Common myeloid progenitor, CD34-positive (primary cell): ENCODE measurements around the gene ABCA4.

Experiments used
- CTCF ChIA-PET: fragments of 350-600 bp; sonication (Branson Sonifier 250); formaldehyde crosslinking; loops from one replicate; lab custom pipeline; 2021; ENCODE audit warnings: antibody characterized with exemption; lab: Charles Lee
- POLR2A ChIA-PET: fragments of 350-600 bp; sonication (Branson Sonifier 250); formaldehyde crosslinking; loops from one replicate; lab custom pipeline; 2021; ENCODE audit warnings: antibody characterized with exemption; lab: Charles Lee
- DNase-seq, 3 donors: peaks; one replicate each; pipeline versions ENCODE4 v3.0.0 to v3.0.0-alpha.2; 2013
- H3K27ac ChIP-seq, 2 experiments: 1 replicate in 1 of 2; 2 replicates in 1 of 2; pipeline ENCODE4 v1.7.0; 2013; ENCODE audit warnings: inconsistent platforms in 2 of 2, low read length in 2 of 2, mild to moderate bottlenecking in 2 of 2, low read depth in 1 of 2, moderate library complexity in 1 of 2; ENCODE audit not compliant: severe bottlenecking in 2 of 2, insufficient read depth in 1 of 2, poor library complexity in 1 of 2
- H3K27me3 ChIP-seq, 5 experiments: replicated peaks in 2 of 5; 1 replicate in 3 of 5; 2 replicates in 2 of 5; pipeline versions ENCODE4 v1.6.1 to v1.7.0; 2013; ENCODE audit warnings: low read length in 4 of 5, mild to moderate bottlenecking in 2 of 5, moderate library complexity in 2 of 5, inconsistent platforms in 1 of 5; ENCODE audit not compliant: insufficient read depth in 5 of 5, control insufficient read depth in 4 of 5
- H3K36me3 ChIP-seq, 4 experiments: 1 replicate in 2 of 4; 2 replicates in 2 of 4; pipeline versions ENCODE4 v1.6.1 to v1.7.0; 2013; ENCODE audit warnings: low read length in 3 of 4, control low read depth in 1 of 4, mild to moderate bottlenecking in 1 of 4; ENCODE audit not compliant: control insufficient read depth in 4 of 4, insufficient read depth in 4 of 4
- H3K4me1 ChIP-seq, 4 experiments: 1 replicate in 3 of 4; 2 replicates in 1 of 4; pipeline versions ENCODE4 v1.6.1 to v1.7.1; 2013; ENCODE audit warnings: low read length in 3 of 4, mild to moderate bottlenecking in 3 of 4, control low read depth in 1 of 4, inconsistent platforms in 1 of 4, moderate library complexity in 1 of 4; ENCODE audit not compliant: control insufficient read depth in 4 of 4, insufficient read depth in 4 of 4; ENCODE audit errors: control extremely low read depth in 1 of 4
- H3K4me3 ChIP-seq, 7 experiments: 1 replicate in 4 of 7; 2 replicates in 3 of 7; pipeline versions ENCODE4 v1.5.1 to v1.7.0; 2013; ENCODE audit warnings: mild to moderate bottlenecking in 7 of 7, low read length in 6 of 7, moderate library complexity in 6 of 7, inconsistent platforms in 2 of 7, low read depth in 2 of 7, control low read depth in 1 of 7; ENCODE audit not compliant: insufficient read depth in 4 of 7, control insufficient read depth in 1 of 7; ENCODE audit errors: extremely low read depth in 1 of 7
- H3K9me3 ChIP-seq, 5 experiments: 1 replicate in 4 of 5; 2 replicates in 1 of 5; pipeline versions ENCODE4 v1.6.1 to v1.7.1; 2013; ENCODE audit warnings: low read length in 4 of 5, mild to moderate bottlenecking in 2 of 5, inconsistent platforms in 1 of 5, low read depth in 1 of 5, moderate library complexity in 1 of 5; ENCODE audit not compliant: control insufficient read depth in 4 of 5, insufficient read depth in 2 of 5; ENCODE audit errors: control extremely low read depth in 1 of 5
- WGBS: methylation state at CpG from one replicate; pipeline ENCODE4 v1.1.5; 2013; ENCODE audit not compliant: insufficient coverage; 5-methylcytosine and 5-hydroxymethylcytosine counted together

ABCA4 gene

DNA sequence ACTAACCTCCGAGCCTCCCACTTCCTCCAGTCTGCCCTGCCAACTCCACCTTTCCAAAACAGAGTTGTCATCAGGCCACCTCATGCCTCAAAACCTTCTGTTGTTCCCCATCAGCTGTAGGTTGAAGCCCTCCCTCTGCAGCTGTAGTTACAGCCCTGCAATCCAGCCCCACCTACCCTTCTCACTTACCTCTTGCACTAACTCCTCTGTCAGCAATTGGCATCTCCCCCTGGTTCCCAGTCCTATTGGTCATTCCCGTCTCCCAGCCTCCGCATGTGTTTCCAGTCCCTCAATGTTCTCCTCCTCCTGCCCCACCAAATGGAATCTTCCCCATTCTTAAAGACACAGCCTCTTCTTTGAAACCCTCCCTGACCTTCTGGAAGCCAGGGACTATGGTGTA, 111.6 kb downstream of the ABCA4 start:
- Histone ChIP-seq H3K27me3 (no peaks in the 10 kb centered on the region), H3K4me3 (no peak overlapping the region), H3K27ac (no peak overlapping the region), H3K36me3 (no peaks in the 10 kb centered on the region), H3K9me3 (no peaks in the 10 kb centered on the region), H3K4me1 (no peaks in the 10 kb centered on the region)
- POLR2A ChIA-PET = no interaction called here
- WGBS = 75% methylated on average over 2 of the region's 3 CpGs
- CTCF ChIA-PET = no interaction called here
- no peak for DNase-seq

DNA sequence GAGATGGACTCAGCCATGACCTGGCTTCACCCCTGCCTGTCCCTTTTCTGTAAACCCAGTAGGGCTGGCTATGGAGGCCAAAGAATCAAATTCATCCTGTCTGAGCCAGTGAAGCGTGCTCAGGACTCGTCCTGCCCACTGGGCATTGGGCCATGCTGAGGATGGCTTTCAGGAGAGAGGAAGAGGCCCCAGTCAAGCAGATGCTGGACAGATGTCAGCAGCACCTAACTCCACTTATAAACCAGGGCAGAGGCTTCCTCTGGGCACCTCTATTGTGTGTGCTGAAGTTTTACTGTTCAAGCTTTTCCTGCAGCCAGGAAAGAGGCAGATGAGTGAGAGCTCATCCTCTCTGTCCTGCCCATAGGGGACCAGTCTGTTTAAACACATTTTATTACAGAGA, 114.3 kb downstream of the ABCA4 start:
- no peak overlapping the region for H3K27ac ChIP-seq
- no peaks in the 10 kb centered on the region for H3K4me1 ChIP-seq
- no CpG with 5 or more reads among the region's 2 CpGs for WGBS
- DNase-seq = no peak
- H3K36me3 ChIP-seq = no peaks in the 10 kb centered on the region
- ChIA-PET POLR2A (no interaction called here), CTCF (interaction anchor here (1.3 to 1.5 kb wide), 3 partner anchors 14 to 33 kb away, joined by 3 to 5 read pairs (median 3); no protein-coding TSS in a partner anchor)
- H3K4me3 ChIP-seq = no peak overlapping the region
- H3K27me3 ChIP-seq = no peaks in the 10 kb centered on the region
- H3K9me3 ChIP-seq = no peaks in the 10 kb centered on the region

DNA sequence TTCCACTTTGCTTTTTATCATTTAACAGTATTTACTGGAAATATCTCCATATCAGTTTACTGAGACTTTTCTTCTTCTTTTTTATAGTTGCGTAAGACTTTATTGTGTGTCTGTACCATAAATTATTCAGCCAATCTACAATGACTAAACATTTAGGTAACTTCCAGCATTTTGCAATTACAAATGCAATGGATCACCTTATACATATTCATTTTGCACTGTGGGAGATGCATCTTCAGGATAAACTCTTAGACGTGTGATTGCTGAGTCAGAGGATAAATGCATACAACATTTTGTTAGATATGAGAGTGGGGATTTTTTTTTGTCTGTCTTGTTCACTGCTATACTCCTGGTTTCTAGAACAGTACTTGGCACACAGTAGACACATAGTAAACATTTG, 116.0 kb downstream of the ABCA4 start:
- POLR2A ChIA-PET = no interaction called here
- peak in 1 of 3 donors; percentile 25 for DNase-seq
- CTCF ChIA-PET = no interaction called here

GRCh38 chr1:94002046-94002787, 118.7 kb downstream of the ABCA4 start:
- Histone ChIP-seq H3K4me1 (no peaks in the 10 kb centered on the region), H3K36me3 (no peaks in the 10 kb centered on the region), H3K9me3 (no peaks in the 10 kb centered on the region), H3K27me3 (no peaks in the 10 kb centered on the region), H3K4me3 (no peak overlapping the region), H3K27ac (no peak overlapping the region)
- WGBS = 93% methylated on average over 12 of the region's 14 CpGs
- CTCF ChIA-PET = interaction anchor here (1.1 kb wide), 1 partner anchor 24 kb away, joined by 4 read pairs; no protein-coding TSS in a partner anchor
- POLR2A ChIA-PET = no interaction called here
- DNase-seq = no peak

More for the DNA sequence above, 116.0 kb downstream of the ABCA4 start:
- Histone ChIP-seq H3K9me3 (no peaks in the 10 kb centered on the region), H3K4me3 (no peak overlapping the region), H3K27ac (no peak overlapping the region), H3K27me3 (no peaks in the 10 kb centered on the region), H3K4me1 (no peaks in the 10 kb centered on the region), H3K36me3 (no peaks in the 10 kb centered on the region)
- no CpG with 5 or more reads among the region's 2 CpGs for WGBS

- Histone ChIP-seq H3K4me3 (no peak overlapping the region), H3K36me3 (no peaks in the 10 kb centered on the region), H3K4me1 (no peaks in the 10 kb centered on the region), H3K27ac (no peak overlapping the region), H3K27me3 (no peaks in the 10 kb centered on the region), H3K9me3 (no peaks in the 10 kb centered on the region)
- CTCF ChIA-PET = no interaction called here
- 98% methylated on average over 20 of the region's 20 CpGs for WGBS
- POLR2A ChIA-PET = no interaction called here
- no peak for DNase-seq
These were observed 119.4 kb downstream of the ABCA4 start for GRCh38 chr1:94001397-94002045.

DNA sequence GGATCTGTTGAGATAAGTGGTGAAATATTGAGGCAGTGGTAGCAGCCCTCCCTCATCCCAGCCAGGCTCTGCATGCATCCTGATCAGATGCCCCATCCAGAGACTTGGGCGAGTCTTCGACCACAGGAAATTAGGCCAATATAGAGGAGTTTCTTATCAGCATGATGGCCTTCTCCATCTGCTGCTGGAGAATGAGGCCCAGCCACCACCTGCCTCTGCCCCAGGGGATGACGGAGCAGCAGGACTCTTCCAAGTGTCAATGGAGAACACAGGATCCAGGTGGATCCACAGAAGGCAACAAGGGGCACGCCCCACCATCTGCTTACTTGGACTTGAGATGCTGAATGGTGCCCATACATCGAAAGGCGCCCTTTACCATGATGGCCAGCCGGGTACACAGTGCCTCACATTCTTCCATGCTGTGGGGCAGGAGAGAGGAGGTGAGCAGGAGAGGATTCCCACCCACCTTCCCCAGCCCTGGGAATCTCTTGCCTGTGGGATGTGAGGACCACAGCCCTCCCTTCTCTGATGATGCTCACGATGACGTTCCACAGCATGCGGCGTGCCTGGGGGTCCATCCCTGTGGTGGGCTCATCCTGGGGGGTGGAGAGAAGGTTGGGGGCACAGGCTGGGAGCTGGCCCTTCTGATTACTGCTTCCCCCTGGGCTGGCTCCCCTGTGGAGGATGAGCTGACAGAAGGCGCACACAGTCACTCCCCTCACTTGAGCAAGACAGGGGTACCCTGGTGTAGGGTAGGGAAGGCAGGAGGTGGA, 120.3 kb downstream of the ABCA4 start:
- ChIA-PET POLR2A (no interaction called here), CTCF (interaction anchor here (1.0 kb wide), 1 partner anchor 15 kb away, joined by 3 read pairs; no protein-coding TSS in a partner anchor)
- DNase-seq = no peak

More for the DNA sequence above, 120.3 kb downstream of the ABCA4 start:
- Histone ChIP-seq H3K4me3 (no peak overlapping the region), H3K4me1 (no peaks in the 10 kb centered on the region), H3K9me3 (no peaks in the 10 kb centered on the region), H3K27me3 (peaks cover 0 to 3% (median 0%) of the 10 kb centered on the region in 5 experiments), H3K27ac (no peak overlapping the region), H3K36me3 (no peaks in the 10 kb centered on the region)
- WGBS = 99% methylated on average over 8 of the region's 12 CpGs
